ENCODE measurements around the gene PPP1R12C.
A peak's percentile ranks its signal among the peaks of the same experiment; 100 is the strongest.
"Not testable (repeated sequence)": the region's sequence is repeated elsewhere in the genome, so short reads cannot be mapped to it uniquely, and the experiment has no call there.

The PPP1R12C gene

DNA sequence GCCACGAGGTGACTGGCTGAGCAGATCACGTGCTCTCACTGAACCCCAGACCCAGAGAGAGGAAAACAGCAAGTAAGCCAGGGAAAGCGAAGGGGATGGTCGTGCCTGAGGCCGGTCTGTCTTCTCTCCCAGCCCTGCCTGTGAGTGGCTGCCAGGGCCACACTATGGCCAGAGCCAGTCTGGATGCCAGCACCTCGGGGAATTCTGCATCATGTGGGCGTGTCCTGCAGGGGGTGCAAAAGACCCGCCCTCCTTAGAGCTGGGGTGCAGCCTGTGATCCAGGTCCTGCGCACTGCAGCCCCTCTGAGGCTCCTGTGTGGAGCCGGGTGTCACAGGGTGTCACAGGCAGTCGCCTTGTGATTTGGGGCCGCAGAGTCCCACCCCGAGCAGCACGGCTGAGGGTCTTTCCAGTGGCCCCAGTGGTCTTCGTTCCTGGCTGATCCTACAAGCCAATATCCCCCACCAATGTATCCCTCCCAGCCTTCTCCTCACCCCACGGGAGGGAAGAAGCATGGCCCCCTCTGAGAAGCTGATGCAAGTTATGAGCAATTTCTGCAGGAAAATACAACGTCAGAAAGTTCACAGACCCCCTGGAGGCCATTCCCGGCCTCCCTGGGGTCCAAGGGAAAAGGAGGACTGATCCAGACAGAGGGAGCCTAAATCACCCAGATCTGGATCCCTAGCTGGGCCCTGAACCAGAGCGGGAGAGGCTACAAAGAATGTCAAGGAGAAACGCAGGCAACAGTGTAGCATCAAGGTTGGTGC, 7.7 kb downstream of the PPP1R12C start:
- no peak for DNase-seq

DNA sequence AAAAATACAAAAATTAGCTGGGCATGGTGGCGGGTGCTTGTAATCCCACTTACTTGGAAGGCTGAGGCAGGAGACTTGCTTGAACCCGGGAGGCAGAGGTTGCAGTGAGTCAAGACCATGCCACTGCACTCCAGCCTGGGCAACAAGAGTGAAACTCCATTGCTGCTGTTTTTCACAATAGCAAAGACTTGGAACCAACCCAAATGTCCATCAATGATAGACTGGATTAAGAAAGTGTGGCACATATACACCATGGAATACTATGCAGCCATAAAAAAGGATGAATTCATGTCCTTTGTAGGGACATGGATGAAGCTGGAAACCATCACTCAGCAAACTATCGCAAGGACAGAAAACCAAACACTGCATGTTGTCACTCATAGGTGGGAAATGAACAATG, 10.2 kb downstream of the PPP1R12C start:
- not testable (repeated sequence) for DNase-seq

DNA sequence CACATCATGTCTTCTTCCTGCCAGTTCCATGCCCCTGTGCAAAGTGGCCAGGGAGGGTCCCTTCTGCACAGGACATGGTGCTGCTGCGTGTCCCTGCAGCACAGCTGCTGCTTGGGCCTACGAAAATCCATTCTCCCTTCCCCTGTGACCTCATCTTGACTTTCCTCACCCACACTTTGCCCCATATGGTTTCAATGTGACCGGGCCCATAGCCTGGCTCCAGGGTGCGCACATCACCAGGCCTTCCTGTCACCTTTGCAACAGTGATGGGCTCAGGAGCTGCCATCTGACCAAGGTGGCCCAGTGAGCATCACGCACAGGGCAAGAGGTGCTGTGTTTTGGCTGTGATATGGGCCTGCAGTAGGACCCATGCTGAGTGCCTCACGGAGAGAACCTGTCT, 10.8 kb downstream of the PPP1R12C start:
- no peak for DNase-seq

DNA sequence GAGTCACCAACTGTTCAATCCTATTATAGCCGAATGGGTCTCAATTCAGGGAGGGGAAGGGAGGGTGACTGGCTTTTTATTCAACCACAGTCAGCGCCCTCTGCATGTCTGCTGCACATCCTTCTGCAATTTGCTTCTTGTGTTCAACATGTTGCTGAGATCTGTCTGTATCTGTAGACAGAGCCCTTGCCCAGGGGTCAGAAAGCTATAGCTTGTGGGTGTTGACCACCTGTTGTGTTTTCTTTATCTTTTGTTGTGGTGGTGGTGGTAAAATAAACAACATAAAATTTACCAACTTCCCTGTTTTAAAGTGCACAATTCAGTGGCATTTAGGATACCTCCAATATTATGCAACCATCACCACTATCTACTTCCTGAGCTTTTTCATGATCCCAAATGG, 12.2 kb downstream of the PPP1R12C start:
- DNase-seq, result peak; percentile 11

DNA sequence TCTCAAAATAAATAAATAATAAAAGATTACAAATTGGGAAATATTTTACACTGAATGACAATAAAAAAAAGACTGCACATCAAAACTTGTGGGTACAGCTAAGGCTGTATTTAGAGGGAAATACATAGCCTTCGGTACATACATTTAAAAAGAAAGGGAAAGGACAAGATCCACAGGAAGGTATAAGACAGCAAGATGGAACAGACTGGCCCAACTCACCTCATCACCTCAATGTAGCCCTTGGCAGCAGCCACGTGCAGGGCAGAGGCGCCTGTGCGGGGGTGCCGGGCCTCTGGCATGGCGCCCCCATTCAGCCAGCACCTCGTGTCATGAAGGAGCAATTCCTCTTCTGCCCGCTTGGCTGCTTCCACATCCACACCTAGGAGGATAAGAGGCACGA, 14.2 kb downstream of the PPP1R12C start:
- no peak for DNase-seq

DNA sequence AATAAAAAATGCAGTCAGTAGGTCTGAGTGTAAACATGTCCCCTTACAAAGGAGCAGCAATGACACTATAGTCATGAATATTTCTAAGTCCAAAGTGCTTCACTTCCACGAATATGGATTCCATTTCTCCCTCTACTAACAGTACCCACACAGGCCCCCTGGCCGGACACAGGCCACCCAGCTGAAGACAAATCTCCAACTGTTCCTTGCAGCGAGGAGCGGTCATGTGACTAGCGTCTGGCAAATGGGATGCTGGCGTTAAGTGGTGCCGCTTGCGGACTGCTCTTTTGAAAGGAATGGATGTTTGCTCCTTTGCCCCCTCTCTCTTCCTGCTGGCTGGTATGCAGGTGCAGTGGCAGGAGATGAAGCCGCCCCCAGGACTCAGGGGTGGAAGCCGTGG, 16.2 kb downstream of the PPP1R12C start:
- DNase-seq, result no peak

DNA sequence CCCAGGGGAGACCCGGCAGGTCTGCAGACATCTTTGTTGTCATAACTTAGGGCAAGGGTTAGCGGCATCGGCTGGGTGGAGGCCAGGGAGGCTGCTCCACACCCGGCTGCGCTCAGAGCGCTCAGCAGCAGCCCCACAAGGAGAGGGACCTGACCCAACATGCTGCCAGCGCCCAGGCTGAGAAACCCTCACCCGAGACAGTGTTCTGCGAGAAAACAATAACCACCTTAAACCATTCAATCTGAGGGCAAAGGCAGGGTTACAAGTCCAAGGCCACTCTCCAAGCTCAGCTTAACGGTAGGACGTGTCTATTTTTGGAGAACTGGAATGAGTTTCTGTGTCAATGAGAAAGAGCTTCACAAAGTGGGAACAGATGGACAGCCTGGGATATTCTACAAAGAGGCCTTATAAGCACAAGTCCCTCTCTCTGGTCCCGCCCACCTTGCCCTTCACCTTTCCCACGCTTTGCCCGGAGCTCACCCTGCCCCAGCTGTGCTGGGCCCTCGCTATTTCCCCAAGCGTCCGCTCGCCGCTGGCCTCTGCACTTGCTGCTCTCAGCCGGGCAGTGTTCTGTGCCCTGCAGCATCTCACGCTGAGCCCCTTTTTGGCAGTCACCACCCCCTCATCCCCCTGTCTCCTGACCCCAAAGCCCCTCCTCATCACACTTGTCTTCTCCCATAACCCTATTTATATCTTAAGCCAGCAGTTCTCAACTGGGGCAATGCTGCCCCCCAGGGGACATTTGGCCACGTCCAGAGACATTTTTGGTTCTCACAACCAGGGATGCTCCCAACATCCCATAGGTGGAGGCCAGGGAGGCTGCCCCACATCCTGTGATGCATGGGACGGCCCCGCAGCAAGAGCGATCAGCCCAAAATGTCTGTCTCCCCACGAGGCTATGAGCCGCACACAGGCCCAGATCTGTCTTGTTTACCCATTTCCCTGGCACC, 17.6 kb downstream of the PPP1R12C start:
- DNase-seq, result peak; percentile 23

DNA sequence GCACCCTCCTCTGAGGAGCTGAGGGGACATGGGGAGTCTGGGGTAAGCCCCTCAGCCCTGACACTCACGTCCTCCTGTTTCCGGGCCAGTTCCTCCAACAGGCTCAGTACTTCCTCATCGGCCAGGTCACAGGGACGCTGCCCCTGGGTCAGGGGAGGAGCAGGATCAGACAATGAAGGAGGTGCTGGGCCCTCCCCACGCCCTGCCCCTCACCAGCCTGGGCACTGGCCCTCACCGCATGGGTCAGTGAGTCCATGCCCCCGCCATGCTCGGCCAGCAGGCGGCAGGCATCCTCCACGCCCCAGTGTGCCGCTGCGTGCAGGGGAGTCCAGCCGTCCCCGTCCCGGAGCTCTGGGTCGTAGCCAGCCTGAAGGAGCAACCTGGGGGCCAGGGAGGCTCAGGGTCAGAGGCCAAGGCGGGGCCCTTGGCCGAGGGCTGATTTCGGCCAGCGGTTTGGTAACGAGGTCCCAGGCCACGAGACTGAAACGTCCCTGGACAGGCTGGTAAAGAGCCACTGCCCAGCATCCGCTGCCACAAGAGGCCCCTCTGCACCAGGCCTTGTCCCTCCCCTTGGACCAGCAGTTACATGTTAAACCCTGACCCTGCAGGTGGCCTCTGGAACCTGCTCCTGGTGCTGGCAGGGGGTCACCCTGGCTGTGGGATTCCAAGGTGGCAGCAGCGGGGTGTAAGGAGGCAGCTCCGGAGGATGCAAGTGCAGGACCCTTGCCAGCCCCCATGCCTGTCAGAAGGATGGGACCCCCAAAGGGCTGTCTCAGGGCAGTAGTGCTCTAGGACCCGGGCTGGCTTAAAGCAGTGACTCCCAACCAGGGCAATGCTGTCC, 18.5 kb downstream of the PPP1R12C start:
- no peak for DNase-seq

DNA sequence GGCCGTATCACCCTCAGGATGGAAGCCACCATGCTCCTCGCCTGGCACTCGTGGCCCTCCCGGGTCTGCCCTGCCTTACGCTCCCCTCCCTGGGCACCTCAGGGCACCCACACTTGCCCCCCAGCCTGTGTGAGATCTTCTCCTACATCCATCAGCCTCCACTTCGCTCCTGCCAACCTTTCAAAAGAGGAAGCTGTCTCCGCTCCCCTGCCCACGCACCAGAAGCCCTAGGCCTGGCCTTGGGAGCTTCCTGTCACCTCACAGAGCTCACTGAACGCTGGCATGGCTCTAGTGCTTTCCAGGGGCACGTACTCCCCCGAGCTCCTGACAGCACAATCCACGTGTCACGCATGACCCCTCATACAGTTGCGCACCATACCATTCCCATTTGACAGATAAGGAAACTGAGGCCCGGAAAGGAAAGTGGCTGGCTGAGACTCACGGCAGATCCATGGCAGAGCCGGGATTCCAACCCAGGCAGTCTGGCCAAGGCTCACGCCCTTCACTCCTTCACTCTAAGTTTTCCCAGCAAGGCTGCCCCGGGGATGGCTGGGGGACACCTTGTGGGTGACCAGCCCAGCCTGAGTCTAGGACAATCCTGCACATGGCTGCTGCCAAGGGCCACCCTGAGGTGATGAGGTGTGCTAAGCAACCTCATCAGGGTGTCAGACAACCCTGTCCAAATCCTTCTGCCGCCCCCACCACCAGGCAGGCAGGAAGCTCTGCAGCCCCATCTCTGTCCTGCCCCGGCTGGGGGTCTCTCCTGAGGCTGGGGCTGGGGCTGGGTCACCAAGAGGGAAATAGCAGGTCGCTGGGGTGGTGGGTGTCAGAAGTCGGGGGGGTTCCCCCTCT, 19.3 kb downstream of the PPP1R12C start:
- DNase-seq, result no peak

DNA sequence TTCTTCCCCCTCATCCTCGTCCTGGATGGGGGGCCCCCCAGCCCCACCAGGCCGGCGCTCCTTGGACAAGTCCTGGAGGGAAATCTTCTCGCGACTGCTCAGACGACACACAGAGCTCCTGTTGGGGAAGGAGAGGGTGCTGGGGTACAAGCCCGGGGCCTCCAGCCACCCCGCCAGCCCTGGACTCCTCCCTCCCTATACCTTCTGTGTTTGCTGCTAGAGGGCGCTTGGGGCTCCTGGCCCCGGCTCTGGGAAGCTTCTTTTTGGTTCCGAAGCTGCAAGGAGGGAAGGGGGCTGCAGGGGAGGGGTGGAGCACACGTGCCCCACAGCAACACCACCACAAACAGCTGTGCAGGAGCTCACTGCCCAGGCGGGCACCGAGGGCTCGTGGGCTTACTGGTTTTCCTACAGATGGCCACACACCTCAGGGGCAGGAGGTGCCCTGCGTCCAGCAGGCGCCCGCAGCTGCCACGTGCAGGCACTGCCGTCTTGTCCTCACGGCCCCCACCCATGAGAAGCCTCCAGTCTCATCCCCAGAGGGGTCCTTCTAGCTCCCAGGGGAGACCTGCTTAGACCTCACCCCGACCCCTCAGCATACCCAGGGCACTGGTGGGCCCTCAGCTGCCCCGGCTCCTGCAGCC, 21.3 kb downstream of the PPP1R12C start:
- no peak for DNase-seq

DNA sequence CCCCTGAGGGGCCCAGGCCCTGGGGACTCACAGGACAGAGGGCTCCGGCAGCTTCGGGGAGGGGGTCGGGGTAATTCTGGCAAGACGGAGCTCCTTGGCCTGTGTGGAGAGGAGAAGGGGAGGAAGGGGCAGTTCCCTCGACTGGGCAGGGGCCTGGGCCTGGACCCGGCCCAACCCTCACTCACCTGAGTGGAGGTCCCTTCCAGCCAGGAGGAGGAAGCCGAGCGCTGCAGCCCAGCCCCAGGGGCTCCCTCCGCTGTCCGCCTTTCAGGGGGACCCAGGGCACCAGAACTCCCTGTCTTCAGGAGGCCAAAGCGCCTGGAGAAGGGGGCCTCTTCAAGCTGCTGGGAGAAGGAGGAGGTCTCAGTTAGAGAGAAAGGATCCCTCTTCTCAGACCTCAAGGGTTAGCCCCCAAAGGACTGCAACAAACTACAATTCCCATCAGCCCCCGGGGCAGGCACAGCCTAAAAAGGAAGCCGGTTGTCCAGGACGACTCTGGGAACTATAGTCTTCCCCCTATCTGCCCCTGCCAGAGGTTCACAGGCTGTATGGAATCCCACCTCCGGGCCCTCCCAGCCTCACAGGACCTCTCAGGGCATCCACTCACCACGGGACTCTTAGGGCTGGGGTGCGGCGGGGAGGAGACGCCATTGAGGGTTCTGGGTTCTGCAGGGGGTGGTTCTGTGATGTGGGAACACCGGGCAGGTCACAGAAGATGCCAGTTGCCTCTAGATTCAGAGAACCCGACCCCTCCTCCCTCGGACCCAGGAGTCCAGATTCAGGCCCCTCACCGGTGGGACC, 22.0 kb downstream of the PPP1R12C start:
- peak; percentile 32 for DNase-seq

DNA sequence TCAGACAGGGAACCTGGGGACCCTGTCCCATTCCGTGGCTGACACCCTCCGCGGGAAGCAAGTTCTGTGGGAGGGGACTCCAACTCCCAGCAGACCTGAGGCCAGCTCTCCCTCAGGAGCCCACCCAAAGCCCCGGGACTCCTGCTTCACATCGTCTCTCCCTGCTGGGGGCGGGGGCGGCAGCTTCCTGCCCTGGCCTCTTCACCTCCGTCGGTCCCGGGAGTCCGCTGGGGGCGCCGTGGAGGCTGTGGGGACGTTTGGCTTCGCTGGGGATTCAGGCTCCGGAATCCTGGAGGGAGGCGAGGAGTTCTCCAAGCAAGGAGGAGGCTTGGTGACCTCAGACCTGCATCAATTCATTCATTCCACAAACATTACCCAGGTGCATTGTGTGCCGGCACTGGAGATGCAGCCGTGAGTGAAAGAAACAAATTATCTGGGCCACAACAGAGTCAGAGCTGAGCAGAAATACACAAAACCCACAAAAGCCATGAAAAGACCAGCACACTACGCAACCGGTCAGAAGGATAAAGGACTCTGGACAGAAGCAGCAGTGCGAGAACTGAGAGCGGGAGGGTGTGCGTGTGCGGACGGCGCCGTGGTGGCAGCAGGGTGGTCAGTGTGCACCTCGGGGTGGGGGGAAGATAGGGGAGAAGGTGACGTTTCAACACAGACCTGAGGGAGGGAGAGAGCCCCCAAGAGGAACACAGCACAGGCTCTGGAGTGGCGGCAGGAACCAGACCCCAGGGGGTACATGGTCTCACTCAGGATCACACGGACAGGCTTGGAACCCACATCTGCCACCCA, 22.8 kb downstream of the PPP1R12C start:
- no peak for DNase-seq

DNA sequence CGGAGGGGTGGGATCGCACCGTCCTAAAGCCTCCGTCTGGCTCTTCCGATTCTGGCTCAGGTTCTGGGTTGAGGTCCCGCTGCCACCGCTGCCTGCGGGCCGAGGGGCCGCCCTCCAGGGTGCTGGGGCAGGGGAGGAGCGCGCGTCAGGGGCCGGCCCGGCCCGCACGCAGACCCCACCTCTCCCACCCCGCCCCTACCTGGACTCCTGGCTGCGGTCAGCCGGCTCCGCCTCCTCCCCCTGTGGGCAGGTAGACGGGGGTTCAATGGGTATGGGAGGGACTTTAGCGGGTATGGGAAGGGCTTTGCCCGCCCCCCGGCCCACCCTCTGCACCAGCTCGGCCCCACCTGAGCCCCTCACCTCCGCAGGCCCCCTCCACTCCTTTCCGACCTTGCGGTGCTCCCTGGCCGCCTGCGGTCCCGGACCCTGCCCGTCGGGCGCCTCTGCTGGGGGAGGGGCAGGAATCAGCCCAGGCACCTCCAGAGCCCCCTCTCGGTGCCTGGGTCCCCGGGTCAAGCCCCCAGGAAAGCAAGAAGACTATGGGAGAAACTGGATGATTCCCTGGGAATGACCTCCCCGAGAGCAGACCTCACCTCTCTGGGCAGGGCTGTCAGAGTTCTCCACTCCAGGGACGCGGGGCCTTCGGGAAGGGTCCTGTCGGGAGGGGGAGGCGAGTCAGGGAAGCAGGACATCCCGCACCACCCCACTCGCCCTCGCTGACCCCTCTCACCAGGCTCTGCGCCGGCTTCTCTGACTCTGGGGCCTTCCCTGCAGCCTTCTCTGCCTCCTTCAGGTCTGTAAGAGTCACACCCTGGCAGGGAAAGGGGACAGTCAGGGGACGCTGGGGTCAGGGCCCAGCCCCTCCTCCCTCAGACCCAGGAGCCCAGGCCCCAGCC, 24.8 kb downstream of the PPP1R12C start:
- DNase-seq, result no peak

DNA sequence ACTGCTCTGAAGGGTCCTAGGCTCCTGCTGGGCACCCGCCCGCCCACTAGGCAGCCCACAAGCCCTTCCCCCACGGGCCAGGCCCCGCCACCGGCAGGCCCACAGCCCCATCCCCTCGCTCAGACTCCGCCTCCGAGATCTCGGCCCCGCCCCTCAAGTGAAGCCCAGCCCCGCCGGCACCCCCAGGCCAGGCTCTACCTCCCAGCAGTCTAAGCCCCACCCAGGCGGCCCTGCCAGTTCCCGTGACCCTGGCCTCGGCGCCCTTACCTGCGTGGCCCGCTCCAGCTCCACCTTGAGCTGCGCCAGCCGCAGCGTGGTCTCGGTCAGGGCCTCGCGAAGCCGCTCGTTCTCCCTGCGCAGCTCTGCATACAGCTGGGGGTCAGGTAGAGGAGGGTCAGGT, 25.5 kb downstream of the PPP1R12C start:
- no peak for DNase-seq

DNA sequence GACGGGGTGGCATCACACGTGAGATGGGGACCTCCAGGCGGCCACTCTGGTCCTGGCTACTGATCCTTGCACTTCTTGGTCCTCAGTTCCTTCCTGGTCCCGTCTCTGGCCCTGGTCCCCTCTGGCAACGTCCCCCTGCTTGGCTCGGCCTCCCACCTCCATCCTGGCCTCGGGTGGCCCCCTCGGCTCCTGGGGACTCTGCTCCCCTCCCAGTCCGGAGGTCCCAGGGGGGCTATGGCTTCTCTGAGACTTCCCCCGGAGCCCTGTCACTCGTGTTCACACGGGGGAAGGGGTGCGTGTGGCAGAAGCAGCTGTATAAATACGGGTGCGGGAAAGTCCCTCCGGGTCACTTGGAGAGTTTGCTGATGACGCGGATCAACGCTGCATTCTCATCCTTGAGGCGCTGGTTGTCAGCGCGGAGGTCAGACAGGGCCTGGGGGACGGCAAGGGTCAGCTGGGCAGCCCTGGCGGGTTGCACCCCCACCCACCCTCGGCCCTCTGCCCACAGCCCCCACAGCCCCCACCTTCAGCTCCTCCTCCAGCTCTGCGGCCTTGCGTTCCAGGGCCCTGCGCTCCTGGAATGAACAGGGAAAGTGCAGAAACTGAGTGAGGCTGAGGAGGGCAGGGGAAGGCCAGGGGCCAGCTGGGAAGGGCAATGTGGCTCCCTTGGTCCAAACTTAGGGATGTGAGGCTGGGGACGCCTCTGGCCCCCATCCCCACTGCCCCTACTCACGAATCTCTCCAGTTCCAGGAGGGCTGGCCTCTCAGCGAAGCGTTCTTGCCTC, 26.1 kb downstream of the PPP1R12C start:
- no peak for DNase-seq

DNA sequence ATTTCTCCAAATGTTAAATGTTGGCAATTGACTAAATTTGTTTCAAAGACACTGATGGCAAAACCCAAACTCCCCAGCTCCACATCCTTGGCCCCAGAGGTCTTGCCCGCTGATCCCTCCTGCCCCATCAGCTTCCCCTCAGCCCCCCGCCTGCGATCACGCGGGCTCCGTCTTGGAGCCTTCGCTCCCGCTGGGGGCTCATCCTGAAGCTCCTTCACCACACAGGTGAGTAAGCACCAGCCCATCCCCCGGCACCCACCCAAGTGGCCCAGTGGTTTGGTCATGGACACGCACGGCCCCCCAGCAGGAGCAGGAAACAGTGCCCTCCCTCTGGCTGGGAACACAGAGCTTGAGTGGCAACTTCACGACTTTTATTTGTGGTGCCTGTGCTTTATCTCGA, 26.9 kb downstream of the PPP1R12C start:
- DNase-seq, result no peak

DNA sequence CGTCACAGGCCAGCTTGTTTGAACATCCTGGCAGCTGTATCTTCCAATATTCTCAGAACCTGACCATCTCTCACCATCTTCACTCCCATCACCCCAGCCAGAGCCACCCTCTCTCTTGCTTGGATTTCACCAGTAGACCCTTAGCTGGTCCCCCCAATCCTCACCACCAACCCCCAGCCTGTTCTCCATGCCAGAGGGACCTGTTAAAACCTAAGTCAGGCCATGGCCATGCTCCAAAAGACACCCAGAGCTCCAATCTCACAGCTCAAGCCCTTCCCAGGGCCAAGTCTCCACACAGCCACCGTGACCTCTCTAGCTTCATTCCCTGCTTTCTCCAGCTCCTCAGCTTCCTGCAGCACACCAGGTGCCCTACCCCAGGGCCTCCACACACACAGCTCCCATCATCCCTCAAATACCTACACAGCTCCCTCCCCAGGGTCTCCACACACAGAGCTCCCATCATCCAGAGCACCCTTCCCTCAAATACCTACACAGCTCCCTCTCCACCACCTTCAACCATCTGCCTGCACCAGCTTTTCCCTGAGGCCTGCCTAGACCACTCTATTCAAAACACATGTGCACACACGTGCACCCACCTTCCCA, 28.0 kb downstream of the PPP1R12C start:
- no peak for DNase-seq
